ENCODE measurements around the gene IQCH.

IQCH gene

DNA sequence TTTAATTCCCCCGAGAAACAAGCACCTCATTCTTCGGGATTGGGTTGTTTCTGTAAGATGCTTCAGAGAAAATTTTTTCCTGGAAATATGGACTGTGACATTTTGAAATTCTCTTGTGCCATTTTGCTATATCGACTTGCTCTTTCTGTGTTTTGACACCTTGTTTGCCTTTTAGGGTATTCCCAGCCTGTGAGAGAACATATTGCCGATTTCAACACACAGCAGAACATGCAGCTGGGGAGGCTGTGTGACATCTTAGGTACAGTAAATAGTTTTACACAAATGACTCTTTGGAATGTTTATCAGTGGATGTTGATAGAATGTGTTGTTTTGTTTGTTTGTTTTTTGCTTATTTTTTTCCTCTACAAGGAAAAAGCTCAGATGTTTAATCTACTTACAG, 130.2 kb downstream of the IQCH start:
- Histone ChIP-seq H3K36me3 (ENCODE audit: control insufficient read depth in 2 of 2, insufficient read depth in 2 of 2, low read length in 2 of 2) (no peaks in the 10 kb centered on the region), H3K9ac (ENCODE audit: low read depth in 1 of 2, low read length in 2 of 2) (no peak overlapping the region), H3K9me3 (ENCODE audit: control insufficient read depth in 2 of 2, low read length in 2 of 2) (no peaks in the 10 kb centered on the region), H3K4me1 (ENCODE audit: control insufficient read depth in 2 of 2, insufficient read depth in 2 of 2, low read length in 2 of 2) (no peaks in the 10 kb centered on the region), H3K27ac (ENCODE audit: low read depth in 2 of 2, low read length in 2 of 2) (no peak overlapping the region), H3K27me3 (ENCODE audit: control insufficient read depth in 2 of 2, insufficient read depth in 2 of 2, low read length in 2 of 2) (peaks cover 0 to 3% of the 10 kb centered on the region in 2 donors), H3K4me3 (ENCODE audit: low read length in 2 of 2) (no peak overlapping the region)

- no peaks in the 10 kb centered on the region for H3K4me1 ChIP-seq (ENCODE audit: control insufficient read depth in 2 of 2, insufficient read depth in 2 of 2, low read length in 2 of 2)
- no peaks in the 10 kb centered on the region for H3K36me3 ChIP-seq (ENCODE audit: control insufficient read depth in 2 of 2, insufficient read depth in 2 of 2, low read length in 2 of 2)
- peaks cover 0 to 3% of the 10 kb centered on the region in 2 donors for H3K27me3 ChIP-seq (ENCODE audit: control insufficient read depth in 2 of 2, insufficient read depth in 2 of 2, low read length in 2 of 2)
- H3K4me3 ChIP-seq (ENCODE audit: low read length in 2 of 2): no peak overlapping the region
- H3K9me3 ChIP-seq (ENCODE audit: control insufficient read depth in 2 of 2, low read length in 2 of 2): no peaks in the 10 kb centered on the region
- H3K27ac ChIP-seq (ENCODE audit: low read depth in 2 of 2, low read length in 2 of 2): no peak overlapping the region
- no peak overlapping the region for H3K9ac ChIP-seq (ENCODE audit: low read depth in 1 of 2, low read length in 2 of 2)
Observed at GRCh38 chr15:67385971-67386370, 131.4 kb downstream of the IQCH start.

GRCh38 chr15:67386947-67387346, 132.4 kb downstream of the IQCH start:
- H3K9ac ChIP-seq (ENCODE audit: low read depth in 1 of 2, low read length in 2 of 2): no peak overlapping the region
- H3K36me3 ChIP-seq (ENCODE audit: control insufficient read depth in 2 of 2, insufficient read depth in 2 of 2, low read length in 2 of 2): no peaks in the 10 kb centered on the region
- no peaks in the 10 kb centered on the region for H3K4me1 ChIP-seq (ENCODE audit: control insufficient read depth in 2 of 2, insufficient read depth in 2 of 2, low read length in 2 of 2)
- peaks cover 0 to 3% of the 10 kb centered on the region in 2 donors for H3K27me3 ChIP-seq (ENCODE audit: control insufficient read depth in 2 of 2, insufficient read depth in 2 of 2, low read length in 2 of 2)
- no peaks in the 10 kb centered on the region for H3K9me3 ChIP-seq (ENCODE audit: control insufficient read depth in 2 of 2, low read length in 2 of 2)
- no peak overlapping the region for H3K4me3 ChIP-seq (ENCODE audit: low read length in 2 of 2)
- H3K27ac ChIP-seq (ENCODE audit: low read depth in 2 of 2, low read length in 2 of 2): no peak overlapping the region

DNA sequence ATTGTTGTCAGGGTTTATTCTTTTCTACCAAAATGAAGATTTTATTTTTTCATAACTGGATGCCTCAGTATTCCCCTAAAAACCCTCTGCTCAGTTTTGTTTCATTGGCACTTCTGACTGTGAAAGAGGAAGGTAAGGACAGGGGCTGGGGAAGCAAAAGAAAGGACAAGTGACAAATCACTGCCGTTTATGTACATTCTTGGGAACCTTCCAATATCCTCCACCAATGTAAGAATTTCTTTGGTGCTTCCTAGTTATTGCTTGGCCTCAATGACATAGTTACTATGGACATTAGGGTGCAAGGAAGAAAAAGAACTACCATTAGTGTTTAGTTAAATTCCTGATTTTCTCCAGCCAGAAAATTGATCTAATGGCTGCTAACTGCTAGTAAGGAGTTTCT, 135.4 kb downstream of the IQCH start:
- Histone ChIP-seq H3K36me3 (ENCODE audit: control insufficient read depth in 2 of 2, insufficient read depth in 2 of 2, low read length in 2 of 2) (no peaks in the 10 kb centered on the region), H3K9ac (ENCODE audit: low read depth in 1 of 2, low read length in 2 of 2) (no peak overlapping the region), H3K4me1 (ENCODE audit: control insufficient read depth in 2 of 2, insufficient read depth in 2 of 2, low read length in 2 of 2) (no peaks in the 10 kb centered on the region), H3K27me3 (ENCODE audit: control insufficient read depth in 2 of 2, insufficient read depth in 2 of 2, low read length in 2 of 2) (no peaks in the 10 kb centered on the region), H3K9me3 (ENCODE audit: control insufficient read depth in 2 of 2, low read length in 2 of 2) (no peaks in the 10 kb centered on the region), H3K4me3 (ENCODE audit: low read length in 2 of 2) (no peak overlapping the region), H3K27ac (ENCODE audit: low read depth in 2 of 2, low read length in 2 of 2) (no peak overlapping the region)

GRCh38 chr15:67394873-67395639, 140.5 kb downstream of the IQCH start:
- H3K4me1 ChIP-seq (ENCODE audit: control insufficient read depth in 2 of 2, insufficient read depth in 2 of 2, low read length in 2 of 2): no peaks in the 10 kb centered on the region
- no peaks in the 10 kb centered on the region for H3K36me3 ChIP-seq (ENCODE audit: control insufficient read depth in 2 of 2, insufficient read depth in 2 of 2, low read length in 2 of 2)
- H3K9me3 ChIP-seq (ENCODE audit: control insufficient read depth in 2 of 2, low read length in 2 of 2): no peaks in the 10 kb centered on the region
- no peak overlapping the region for H3K9ac ChIP-seq (ENCODE audit: low read depth in 1 of 2, low read length in 2 of 2)
- no peak overlapping the region for H3K4me3 ChIP-seq (ENCODE audit: low read length in 2 of 2)
- no peak overlapping the region for H3K27ac ChIP-seq (ENCODE audit: low read depth in 2 of 2, low read length in 2 of 2)
- H3K27me3 ChIP-seq (ENCODE audit: control insufficient read depth in 2 of 2, insufficient read depth in 2 of 2, low read length in 2 of 2): no peaks in the 10 kb centered on the region

GRCh38 chr15:67396114-67396513, 141.5 kb downstream of the IQCH start:
- Histone ChIP-seq H3K9me3 (ENCODE audit: control insufficient read depth in 2 of 2, low read length in 2 of 2) (no peaks in the 10 kb centered on the region), H3K9ac (ENCODE audit: low read depth in 1 of 2, low read length in 2 of 2) (no peak overlapping the region), H3K27me3 (ENCODE audit: control insufficient read depth in 2 of 2, insufficient read depth in 2 of 2, low read length in 2 of 2) (no peaks in the 10 kb centered on the region), H3K4me1 (ENCODE audit: control insufficient read depth in 2 of 2, insufficient read depth in 2 of 2, low read length in 2 of 2) (no peaks in the 10 kb centered on the region), H3K27ac (ENCODE audit: low read depth in 2 of 2, low read length in 2 of 2) (no peak overlapping the region), H3K36me3 (ENCODE audit: control insufficient read depth in 2 of 2, insufficient read depth in 2 of 2, low read length in 2 of 2) (no peaks in the 10 kb centered on the region), H3K4me3 (ENCODE audit: low read length in 2 of 2) (no peak overlapping the region)

DNA sequence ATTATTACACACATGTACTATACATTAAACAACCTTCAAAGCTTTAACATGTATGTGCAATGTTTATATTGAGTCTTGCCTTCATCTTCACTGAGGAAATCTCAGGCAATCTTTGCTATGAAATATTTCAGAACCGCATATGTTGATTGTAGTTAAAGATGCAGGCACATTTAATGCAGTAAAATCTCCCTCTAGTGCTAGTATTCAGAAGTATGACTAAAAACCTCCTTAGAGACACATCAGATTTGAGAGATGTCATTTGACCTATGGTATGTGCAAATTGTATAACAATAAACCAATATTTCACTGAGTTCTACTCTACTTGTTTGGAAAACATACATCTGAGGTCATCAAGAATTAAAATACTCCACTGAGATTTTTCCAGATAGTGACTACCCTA, 142.6 kb downstream of the IQCH start:
- no peak overlapping the region for H3K27ac ChIP-seq (ENCODE audit: low read depth in 2 of 2, low read length in 2 of 2)
- H3K4me3 ChIP-seq (ENCODE audit: low read length in 2 of 2): no peak overlapping the region
- no peaks in the 10 kb centered on the region for H3K9me3 ChIP-seq (ENCODE audit: control insufficient read depth in 2 of 2, low read length in 2 of 2)
- no peaks in the 10 kb centered on the region for H3K27me3 ChIP-seq (ENCODE audit: control insufficient read depth in 2 of 2, insufficient read depth in 2 of 2, low read length in 2 of 2)
- H3K9ac ChIP-seq (ENCODE audit: low read depth in 1 of 2, low read length in 2 of 2): no peak overlapping the region
- no peaks in the 10 kb centered on the region for H3K4me1 ChIP-seq (ENCODE audit: control insufficient read depth in 2 of 2, insufficient read depth in 2 of 2, low read length in 2 of 2)
- no peaks in the 10 kb centered on the region for H3K36me3 ChIP-seq (ENCODE audit: control insufficient read depth in 2 of 2, insufficient read depth in 2 of 2, low read length in 2 of 2)

DNA sequence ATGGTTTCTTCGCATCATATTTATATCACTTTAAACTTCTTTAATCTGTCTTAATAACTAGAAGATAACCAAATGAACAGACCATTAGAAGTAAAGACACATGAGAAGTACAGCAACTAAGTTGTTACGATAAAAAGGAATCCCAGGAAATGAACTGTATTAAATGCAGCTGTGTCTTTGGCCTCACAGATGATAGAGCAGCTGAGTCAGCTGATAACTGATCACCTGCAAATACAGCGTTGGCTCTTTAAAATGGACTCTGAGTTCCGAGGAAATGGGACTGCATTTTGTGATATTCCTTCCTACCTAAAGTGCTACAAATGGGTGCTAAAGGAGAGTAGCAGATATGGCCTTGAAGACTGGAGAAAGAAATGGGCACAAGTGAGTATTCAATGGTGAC, 145.3 kb downstream of the IQCH start:
- Histone ChIP-seq H3K27me3 (ENCODE audit: control insufficient read depth in 2 of 2, insufficient read depth in 2 of 2, low read length in 2 of 2) (no peaks in the 10 kb centered on the region), H3K9ac (ENCODE audit: low read depth in 1 of 2, low read length in 2 of 2) (no peak overlapping the region), H3K36me3 (ENCODE audit: control insufficient read depth in 2 of 2, insufficient read depth in 2 of 2, low read length in 2 of 2) (no peaks in the 10 kb centered on the region), H3K27ac (ENCODE audit: low read depth in 2 of 2, low read length in 2 of 2) (no peak overlapping the region), H3K9me3 (ENCODE audit: control insufficient read depth in 2 of 2, low read length in 2 of 2) (no peaks in the 10 kb centered on the region), H3K4me1 (ENCODE audit: control insufficient read depth in 2 of 2, insufficient read depth in 2 of 2, low read length in 2 of 2) (no peaks in the 10 kb centered on the region), H3K4me3 (ENCODE audit: low read length in 2 of 2) (no peak overlapping the region)

GRCh38 chr15:67400890-67401289, 146.3 kb downstream of the IQCH start:
- Histone ChIP-seq H3K27me3 (ENCODE audit: control insufficient read depth in 2 of 2, insufficient read depth in 2 of 2, low read length in 2 of 2) (no peaks in the 10 kb centered on the region), H3K9me3 (ENCODE audit: control insufficient read depth in 2 of 2, low read length in 2 of 2) (no peaks in the 10 kb centered on the region), H3K27ac (ENCODE audit: low read depth in 2 of 2, low read length in 2 of 2) (no peak overlapping the region), H3K4me3 (ENCODE audit: low read length in 2 of 2) (no peak overlapping the region), H3K36me3 (ENCODE audit: control insufficient read depth in 2 of 2, insufficient read depth in 2 of 2, low read length in 2 of 2) (no peaks in the 10 kb centered on the region), H3K9ac (ENCODE audit: low read depth in 1 of 2, low read length in 2 of 2) (no peak overlapping the region), H3K4me1 (ENCODE audit: control insufficient read depth in 2 of 2, insufficient read depth in 2 of 2, low read length in 2 of 2) (no peaks in the 10 kb centered on the region)

GRCh38 chr15:67401336-67401735, 146.8 kb downstream of the IQCH start:
- no peaks in the 10 kb centered on the region for H3K9me3 ChIP-seq (ENCODE audit: control insufficient read depth in 2 of 2, low read length in 2 of 2)
- H3K4me3 ChIP-seq (ENCODE audit: low read length in 2 of 2): no peak overlapping the region
- H3K27me3 ChIP-seq (ENCODE audit: control insufficient read depth in 2 of 2, insufficient read depth in 2 of 2, low read length in 2 of 2): no peaks in the 10 kb centered on the region
- no peak overlapping the region for H3K9ac ChIP-seq (ENCODE audit: low read depth in 1 of 2, low read length in 2 of 2)
- no peaks in the 10 kb centered on the region for H3K36me3 ChIP-seq (ENCODE audit: control insufficient read depth in 2 of 2, insufficient read depth in 2 of 2, low read length in 2 of 2)
- H3K4me1 ChIP-seq (ENCODE audit: control insufficient read depth in 2 of 2, insufficient read depth in 2 of 2, low read length in 2 of 2): no peaks in the 10 kb centered on the region
- no peak overlapping the region for H3K27ac ChIP-seq (ENCODE audit: low read depth in 2 of 2, low read length in 2 of 2)
